H1 (cell line): ENCODE results near the gene GLT8D1. TPM values are rescaled to one million over a fixed set of nuclear protein-coding genes. Genes with fewer than 3 reads are reported as not detected.

Experiments used
- CTCF ChIA-PET: fragments of 300-600 bp; sonication (Branson Sonifier 250); formaldehyde crosslinking; loops from one replicate; lab custom pipeline; 2021; ENCODE audit not compliant: partially characterized antibody; lab: Charles Lee
- POLR2A ChIA-PET: fragments of 300-600 bp; sonication (Branson Sonifier 250); formaldehyde crosslinking; loops from one replicate; lab custom pipeline; 2021; ENCODE audit warnings: inconsistent platforms; ENCODE audit not compliant: partially characterized antibody; lab: Charles Lee
- DNase-seq, 2 experiments: peaks; one replicate each; pipeline versions ENCODE4 v3.0.0 to v3.0.0-alpha.2; 2010 to 2022; ENCODE audit warnings: low spot score in 2 of 2, low read depth in 1 of 2, mixed read lengths in 1 of 2
- FAIRE-seq: peaks from 2 replicates; lab custom pipeline; 2011; peaks lifted over from hg19 to GRCh38; lab: Jason Lieb, UNC
- H2AFZ ChIP-seq: 2 replicates; pipeline ENCODE4 v1.8.1; 2012; ENCODE audit warnings: low read length, inconsistent platforms
- H2AK5ac ChIP-seq: 2 replicates; pipeline ENCODE4 v1.6.1; 2013; ENCODE audit warnings: low read depth, low read length
- H2BK120ac ChIP-seq: replicated peaks from 2 replicates; pipeline ENCODE3; 2013; ENCODE audit warnings: low read depth, low read length, inconsistent platforms
- H2BK12ac ChIP-seq: 2 replicates; pipeline ENCODE4 v1.6.1; 2013; ENCODE audit warnings: low read depth, low read length
- H2BK15ac ChIP-seq: 2 replicates; pipeline ENCODE4 v1.6.1; 2013; ENCODE audit warnings: low read length
- H2BK20ac ChIP-seq: 2 replicates; pipeline ENCODE4 v1.6.1; 2013; ENCODE audit warnings: low read length
- H2BK5ac ChIP-seq: 2 replicates; pipeline ENCODE4 v1.6.1; 2013; ENCODE audit warnings: low read depth, low read length
- H3K14ac ChIP-seq: 2 replicates; pipeline ENCODE4 v1.6.1; 2013; ENCODE audit warnings: inconsistent platforms; ENCODE audit not compliant: insufficient read length
- H3K18ac ChIP-seq: 2 replicates; pipeline ENCODE4 v1.6.1; 2013; ENCODE audit warnings: low read length; ENCODE audit errors: extremely low read depth
- H3K23ac ChIP-seq: 2 replicates; pipeline ENCODE4 v1.6.1; 2013; ENCODE audit warnings: inconsistent platforms; ENCODE audit not compliant: insufficient read length
- H3K23me2 ChIP-seq: 2 replicates; pipeline ENCODE4 v1.6.1; 2013; ENCODE audit warnings: low read depth, low read length
- H3K27ac ChIP-seq: 2 replicates; pipeline ENCODE4 v1.6.1; 2011; ENCODE audit warnings: low read depth, low read length, inconsistent platforms
- H3K27me3 ChIP-seq, 4 experiments: replicated peaks in 1 of 4; 1 replicate in 1 of 4; 2 replicates in 3 of 4; pipeline versions ENCODE4 v1.6.1 to v1.8.1; 2011 to 2013; ENCODE audit warnings: low read length in 3 of 4, mild to moderate bottlenecking in 3 of 4, inconsistent platforms in 2 of 4, mixed read lengths in 2 of 4, moderate library complexity in 1 of 4; ENCODE audit not compliant: control insufficient read depth in 3 of 4, insufficient read depth in 3 of 4; ENCODE audit errors: extremely low read depth in 1 of 4
- H3K36me3 ChIP-seq, 4 experiments: 2 replicates each; pipeline versions ENCODE4 v1.6.1 to v1.8.1; 2011 to 2013; ENCODE audit warnings: mild to moderate bottlenecking in 4 of 4, low read length in 3 of 4, moderate library complexity in 2 of 4, control low read depth in 1 of 4, inconsistent platforms in 1 of 4; ENCODE audit not compliant: insufficient read depth in 4 of 4, control insufficient read depth in 2 of 4
- H3K4ac ChIP-seq: replicated peaks from 2 replicates; pipeline ENCODE3; 2013; ENCODE audit warnings: low read length, low read depth, mixed read lengths, inconsistent platforms; ENCODE audit not compliant: insufficient read length
- H3K4me1 ChIP-seq, 4 experiments: replicated peaks in 1 of 4; 1 replicate in 1 of 4; 2 replicates in 3 of 4; pipeline versions ENCODE4 v1.6.1 to v1.8.1; 2011 to 2013; ENCODE audit warnings: low read length in 3 of 4, inconsistent platforms in 2 of 4, mixed read lengths in 1 of 4; ENCODE audit not compliant: insufficient read depth in 4 of 4, control insufficient read depth in 3 of 4
- H3K4me2 ChIP-seq, 2 experiments: 2 replicates each; pipeline versions ENCODE4 v1.6.1 to v1.8.1; 2011 to 2013; ENCODE audit warnings: low read depth in 2 of 2, low read length in 2 of 2, control low read depth in 1 of 2, inconsistent platforms in 1 of 2, mild to moderate bottlenecking in 1 of 2; ENCODE audit not compliant: insufficient read depth in 1 of 2
- H3K4me3 ChIP-seq, 4 experiments: fragments of 200-600, 300-600 bp in 1 of 4; sonication (generic), shearing (Covaris generic), sonication (Bioruptor Twin) in 1 of 4; 2 replicates each; pipeline versions ENCODE4 v1.5.1 to v1.8.1; 2011 to 2016; ENCODE audit warnings: low read length in 4 of 4, low read depth in 3 of 4, control low read depth in 2 of 4, inconsistent platforms in 2 of 4, mild to moderate bottlenecking in 2 of 4, mixed read lengths in 1 of 4, moderate library complexity in 1 of 4; ENCODE audit not compliant: insufficient read depth in 2 of 4; ENCODE audit errors: extremely low read depth in 1 of 4
- H3K56ac ChIP-seq: replicated peaks from 2 replicates; pipeline ENCODE3; 2013; ENCODE audit warnings: low read depth, mild to moderate bottlenecking, mixed read lengths, low read length, inconsistent platforms; ENCODE audit not compliant: insufficient read length
- H3K79me1 ChIP-seq: 2 replicates; pipeline ENCODE4 v1.6.1; 2013; ENCODE audit warnings: low read depth, low read length, control low read depth
- H3K79me2 ChIP-seq, 2 experiments: 2 replicates each; pipeline versions ENCODE4 v1.6.1 to v1.8.1; 2012 to 2013; ENCODE audit warnings: low read length in 2 of 2, mild to moderate bottlenecking in 2 of 2, inconsistent platforms in 1 of 2; ENCODE audit not compliant: insufficient read depth in 2 of 2, control insufficient read depth in 1 of 2
- H3K9ac ChIP-seq, 4 experiments: replicated peaks in 1 of 4; 1 replicate in 1 of 4; 2 replicates in 3 of 4; pipeline versions ENCODE4 v1.6.1 to v1.8.1; 2011 to 2013; ENCODE audit warnings: low read depth in 3 of 4, low read length in 3 of 4, control low read depth in 2 of 4, mild to moderate bottlenecking in 2 of 4, moderate library complexity in 2 of 4, inconsistent platforms in 1 of 4; ENCODE audit errors: extremely low read depth in 1 of 4
- H3K9me3 ChIP-seq, 2 experiments: 2 replicates each; pipeline versions ENCODE4 v1.6.1 to v1.8.1; 2012 to 2013; ENCODE audit warnings: mild to moderate bottlenecking in 2 of 2, moderate library complexity in 2 of 2, control low read depth in 1 of 2, inconsistent platforms in 1 of 2, low read depth in 1 of 2, low read length in 1 of 2, mixed read lengths in 1 of 2; ENCODE audit not compliant: insufficient read depth in 2 of 2
- H4K20me1 ChIP-seq, 2 experiments: replicated peaks in 1 of 2; 2 replicates each; pipeline versions ENCODE3 to v1.8.1; 2011 to 2013; ENCODE audit warnings: inconsistent platforms in 2 of 2, low read length in 2 of 2, mild to moderate bottlenecking in 1 of 2; ENCODE audit not compliant: insufficient read depth in 2 of 2, control insufficient read depth in 1 of 2
- H4K5ac ChIP-seq: 2 replicates; pipeline ENCODE4 v1.6.1; 2013; ENCODE audit warnings: low read length, low read depth, mixed read lengths, inconsistent platforms; ENCODE audit not compliant: insufficient read length
- H4K8ac ChIP-seq: 2 replicates; pipeline ENCODE4 v1.8.0; 2013; ENCODE audit warnings: mild to moderate bottlenecking, moderate library complexity, low read length, inconsistent platforms; ENCODE audit not compliant: insufficient read depth; ENCODE audit errors: extremely low read depth
- H4K91ac ChIP-seq: replicated peaks from 2 replicates; pipeline ENCODE3; 2013; ENCODE audit warnings: low read length, mixed read lengths, inconsistent platforms; ENCODE audit not compliant: insufficient read length
- CHD1 ChIP-seq: IDR thresholded peaks from 2 replicates; pipeline ENCODE4 v1.6.1; 2012; ENCODE audit warnings: low read depth, low read length, improper control_type of control experiment
- E2F6 ChIP-seq: IDR thresholded peaks from 2 replicates; pipeline ENCODE4 v1.6.1; 2012; ENCODE audit warnings: inconsistent platforms
- NANOG ChIP-seq: IDR thresholded peaks from 2 replicates; pipeline ENCODE4 v1.6.1; 2011; ENCODE audit warnings: low read length, low read depth, mild to moderate bottlenecking, inconsistent platforms; ENCODE audit not compliant: insufficient read depth, poor library complexity, severe bottlenecking
- POLR2A ChIP-seq, 2 experiments: IDR thresholded peaks; 1 replicate in 1 of 2; 2 replicates in 1 of 2; pipeline ENCODE4 v1.6.1; 2011; ENCODE audit warnings: low read depth in 2 of 2, low read length in 2 of 2, mild to moderate bottlenecking in 2 of 2; ENCODE audit errors: control extremely low read depth in 1 of 2
- POLR2AphosphoS5 ChIP-seq: IDR thresholded peaks from 2 replicates; pipeline ENCODE4 v1.6.1; 2011; ENCODE audit warnings: low read depth, low read length
- POU5F1 ChIP-seq: IDR thresholded peaks from 2 replicates; pipeline ENCODE4 v1.6.1; 2011; ENCODE audit warnings: low read depth, mild to moderate bottlenecking, low read length, moderate library complexity
- RAD21 ChIP-seq, 2 experiments: IDR thresholded peaks in 1 of 2; conservative IDR thresholded peaks in 1 of 2; 2 replicates each; pipeline ENCODE4 v1.6.1; 2011; ENCODE audit warnings: low read depth in 2 of 2, low read length in 2 of 2, improper control_type of control experiment in 1 of 2, inconsistent platforms in 1 of 2, mild to moderate bottlenecking in 1 of 2, moderate library complexity in 1 of 2
- RBBP5 ChIP-seq: IDR thresholded peaks from 2 replicates; pipeline ENCODE4 v1.7.1; 2012; ENCODE audit warnings: low read depth, mild to moderate bottlenecking, inconsistent platforms, low read length, moderate library complexity, borderline replicate concordance
- RFX5 ChIP-seq: IDR thresholded peaks from 2 replicates; pipeline ENCODE4 v1.6.1; 2011; ENCODE audit warnings: low read depth, low read length, improper control_type of control experiment, borderline replicate concordance
- TAF1 ChIP-seq: IDR thresholded peaks from 2 replicates; pipeline ENCODE4 v1.6.1; 2011; ENCODE audit warnings: mild to moderate bottlenecking, low read depth, low read length
- TBP ChIP-seq: IDR thresholded peaks from 2 replicates; pipeline ENCODE4 v1.6.1; 2011; ENCODE audit warnings: low read depth, low read length, improper control_type of control experiment
- YY1 ChIP-seq: IDR thresholded peaks from 2 replicates; pipeline ENCODE4 v1.6.1; 2011; ENCODE audit warnings: low read depth, mild to moderate bottlenecking, low read length
- WGBS, 2 experiments: shearing (Covaris generic) in 1 of 2; methylation state at CpG; one replicate each; pipeline versions ENCODE4 v1.1.6 to v1.1.7; 2013 to 2015; ENCODE audit warnings: low lambda C conversion rate in 2 of 2, mixed read lengths in 2 of 2, inconsistent platforms in 1 of 2, low coverage in 1 of 2, missing lambda C conversion rate in 1 of 2; ENCODE audit not compliant: insufficient replicate concordance in 2 of 2, insufficient coverage in 1 of 2, insufficient read length in 1 of 2; ENCODE audit errors: extremely low coverage in 1 of 2, missing lambda C conversion rate in 1 of 2; 5-methylcytosine and 5-hydroxymethylcytosine counted together
- polyA plus RNA-seq, 7 experiments: library from polyadenylated mRNA; depleted of rRNA in 3 of 7; stranded (reverse) in 5 of 7; unstranded in 2 of 7; fragments of >200 nt in 5 of 7; fragments of 200-250 nt in 2 of 7; gene quantifications; 1 replicate in 5 of 7; 2 replicates in 1 of 7; 4 replicates in 1 of 7; pipeline versions ENCODE4 v1.2.1 to v1.2.3, GENCODE V29; 2011 to 2013; ENCODE audit warnings: missing spikeins in 2 of 7, mixed read lengths in 2 of 7
- total RNA-seq: library from RNA; stranded (reverse); fragmentation: NEBNext Ultra II Directional; extraction: Animal tissue kit (Norgen Biotek cat#: 25700); gene quantifications from 2 replicates; pipeline ENCODE4 v1.2.1, GENCODE V29; 2021
- TF ChIP-seq, protein P1 (sequence below): IDR thresholded peaks from 2 replicates; pipeline ENCODE4 v1.6.1; 2012; ENCODE audit warnings: inconsistent platforms

GLT8D1 gene
- total and polyA plus RNA-seq, 2 of the 8 experiments (the other 6 are each of a cell fraction or from before 2014, with no cell fraction given), result 29.0 to 33.6 TPM

DNA sequence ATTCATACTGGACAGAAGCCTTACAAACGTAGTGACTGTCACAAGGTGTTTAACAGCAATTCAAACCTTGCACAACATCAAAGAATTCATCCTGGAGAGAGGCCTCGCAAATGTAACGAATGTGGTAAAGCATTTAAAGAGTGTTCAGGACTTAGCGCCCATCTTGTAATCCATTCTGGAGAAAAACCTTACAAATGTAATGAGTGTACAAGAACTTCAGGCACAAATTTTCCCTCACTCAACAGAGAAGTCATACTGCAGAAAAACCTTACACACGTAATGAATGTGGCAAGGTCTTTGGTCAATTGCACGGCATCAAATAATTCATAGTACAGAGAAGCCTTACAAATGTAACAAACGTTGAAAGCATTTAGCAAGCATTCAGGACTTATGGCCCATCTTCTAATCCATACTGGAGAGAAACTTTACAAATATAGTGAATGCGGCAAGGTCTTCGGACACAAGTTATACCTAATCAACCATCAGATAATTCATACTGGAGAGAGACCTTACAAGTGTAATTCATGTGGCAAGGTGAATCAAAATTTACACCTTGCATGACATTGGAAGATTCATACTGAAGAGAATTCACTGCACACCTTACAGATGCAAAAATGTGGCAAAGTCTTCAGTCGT lies 27.8 kb upstream of the GLT8D1 start:
- H3K4me2 ChIP-seq, result no peak overlapping the region
- no peaks in the 10 kb centered on the region for H3K27me3 ChIP-seq
- H2AK5ac ChIP-seq, result no peak overlapping the region
- POLR2A ChIA-PET, result no interaction called here
- no peak overlapping the region for H3K56ac ChIP-seq
- no peaks in the 10 kb centered on the region for H3K4me1 ChIP-seq
- no peaks in the 10 kb centered on the region for H3K9me3 ChIP-seq
- no peak overlapping the region for H4K5ac ChIP-seq
- peak; percentile 45 for FAIRE-seq
- H4K8ac ChIP-seq, result no peak overlapping the region
- no peak overlapping the region for H3K9ac ChIP-seq
- H2BK20ac ChIP-seq, result no peak overlapping the region
- no peak overlapping the region for H3K27ac ChIP-seq
- DNase-seq, result no peak
- WGBS, 2 experiments, result 82% methylated on average over 10 of the region's 10 CpGs; no CpG with 5 or more reads in 1 of the 2 experiments
- no peak overlapping the region for H3K18ac ChIP-seq
- no peaks in the 10 kb centered on the region for H3K79me1 ChIP-seq
- H2BK120ac ChIP-seq, result no peak overlapping the region
- H3K36me3 ChIP-seq, result peaks cover 2 to 47% (median 30%) of the 10 kb centered on the region in 4 experiments; a peak in 6 of 8 replicates
- no peak overlapping the region for H3K23ac ChIP-seq
- no peaks in the 10 kb centered on the region for H4K20me1 ChIP-seq
- H2AFZ ChIP-seq, result no peak overlapping the region
- H3K4ac ChIP-seq, result no peak overlapping the region
- H2BK5ac ChIP-seq, result no peak overlapping the region
- H3K79me2 ChIP-seq, result no peaks in the 10 kb centered on the region
- H3K4me3 ChIP-seq, result no peak overlapping the region
- H2BK15ac ChIP-seq, result no peak overlapping the region
- H3K23me2 ChIP-seq, result no peaks in the 10 kb centered on the region
- H3K14ac ChIP-seq, result no peak overlapping the region
- no peak overlapping the region for H2BK12ac ChIP-seq
- no peak overlapping the region for H4K91ac ChIP-seq
- CTCF ChIA-PET, result no interaction called here
- no peak for TF ChIP-seq RFX5
- TF ChIP-seq, protein P1, sequence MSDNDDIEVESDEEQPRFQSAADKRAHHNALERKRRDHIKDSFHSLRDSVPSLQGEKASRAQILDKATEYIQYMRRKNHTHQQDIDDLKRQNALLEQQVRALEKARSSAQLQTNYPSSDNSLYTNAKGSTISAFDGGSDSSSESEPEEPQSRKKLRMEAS, result no peak
- TF ChIP-seq TAF1, result no peak
- TF ChIP-seq RAD21 (IDR thresholded peaks at IDR 0.05 in 1 of 2, conservative IDR thresholded peaks at IDR 0.05 in 1 of 2; ENCODE audit: low read depth in 2 of 2, low read length in 2 of 2), result no peak
- TF ChIP-seq TBP, result no peak
- TF ChIP-seq POLR2A (IDR thresholded peaks at IDR 0.05; ENCODE audit: control extremely low read depth in 1 of 2, low read depth in 2 of 2, low read length in 2 of 2), result no peak
- TF ChIP-seq YY1, result no peak
- TF ChIP-seq POU5F1, result no peak
- TF ChIP-seq POLR2AphosphoS5, result no peak
- TF ChIP-seq E2F6, result no peak
- no peak for TF ChIP-seq CHD1
- no peak for TF ChIP-seq RBBP5
- no peak for TF ChIP-seq NANOG
